Measurements from ENCODE around the gene SPATA13. TPM values are rescaled to one million over a fixed set of nuclear protein-coding genes. Genes with fewer than 3 reads are reported as not detected.

The SPATA13 gene
- total and polyA plus RNA-seq, 11 donors = 5.4 to 20.1 (median 8.6) TPM

DNA sequence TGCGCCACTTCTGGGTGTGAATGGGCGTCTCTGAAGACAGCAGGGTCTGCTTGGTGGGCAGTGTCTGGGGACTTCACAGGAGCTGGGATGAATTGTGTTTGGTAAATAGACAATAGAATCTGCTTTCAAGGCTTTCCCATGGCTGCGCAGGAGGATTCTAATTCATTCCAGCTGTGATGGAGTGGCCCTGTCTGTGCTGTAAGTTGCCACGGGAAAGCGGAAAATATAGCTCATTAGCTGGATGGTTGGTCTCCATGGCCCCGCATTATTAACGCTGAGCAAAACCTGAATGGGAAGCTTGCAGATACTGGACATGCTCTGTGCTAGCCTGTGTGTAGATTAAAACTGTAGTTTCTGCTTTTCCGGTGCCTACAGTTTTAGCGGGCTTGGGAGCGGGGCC, 133.2 kb downstream of the SPATA13 start:
- DNase-seq (no peak), ATAC-seq (no peak)
- Histone ChIP-seq H3K27ac (no peak overlapping the region), H3K9me3 (no peaks in the 10 kb centered on the region), H3K4me3 (no peak overlapping the region), H3K27me3 (no peaks in the 10 kb centered on the region), H3K4me1 (no peaks in the 10 kb centered on the region), H3K36me3 (peaks cover 0 to 98% (median 96%) of the 10 kb centered on the region in 9 donors)
- whole genome bisulfite sequencing, 4 donors = 90 to 97% (median 95%) methylated on average over 10 of the region's 10 CpGs
- TF ChIP-seq POLR2A (IDR thresholded peaks at IDR 0.05) = no peak
- TF ChIP-seq, protein P1, sequence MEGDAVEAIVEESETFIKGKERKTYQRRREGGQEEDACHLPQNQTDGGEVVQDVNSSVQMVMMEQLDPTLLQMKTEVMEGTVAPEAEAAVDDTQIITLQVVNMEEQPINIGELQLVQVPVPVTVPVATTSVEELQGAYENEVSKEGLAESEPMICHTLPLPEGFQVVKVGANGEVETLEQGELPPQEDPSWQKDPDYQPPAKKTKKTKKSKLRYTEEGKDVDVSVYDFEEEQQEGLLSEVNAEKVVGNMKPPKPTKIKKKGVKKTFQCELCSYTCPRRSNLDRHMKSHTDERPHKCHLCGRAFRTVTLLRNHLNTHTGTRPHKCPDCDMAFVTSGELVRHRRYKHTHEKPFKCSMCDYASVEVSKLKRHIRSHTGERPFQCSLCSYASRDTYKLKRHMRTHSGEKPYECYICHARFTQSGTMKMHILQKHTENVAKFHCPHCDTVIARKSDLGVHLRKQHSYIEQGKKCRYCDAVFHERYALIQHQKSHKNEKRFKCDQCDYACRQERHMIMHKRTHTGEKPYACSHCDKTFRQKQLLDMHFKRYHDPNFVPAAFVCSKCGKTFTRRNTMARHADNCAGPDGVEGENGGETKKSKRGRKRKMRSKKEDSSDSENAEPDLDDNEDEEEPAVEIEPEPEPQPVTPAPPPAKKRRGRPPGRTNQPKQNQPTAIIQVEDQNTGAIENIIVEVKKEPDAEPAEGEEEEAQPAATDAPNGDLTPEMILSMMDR (IDR thresholded peaks at IDR 0.05) = no peak
- intact Hi-C loops (cut with DNase I) = no loop called here

DNA sequence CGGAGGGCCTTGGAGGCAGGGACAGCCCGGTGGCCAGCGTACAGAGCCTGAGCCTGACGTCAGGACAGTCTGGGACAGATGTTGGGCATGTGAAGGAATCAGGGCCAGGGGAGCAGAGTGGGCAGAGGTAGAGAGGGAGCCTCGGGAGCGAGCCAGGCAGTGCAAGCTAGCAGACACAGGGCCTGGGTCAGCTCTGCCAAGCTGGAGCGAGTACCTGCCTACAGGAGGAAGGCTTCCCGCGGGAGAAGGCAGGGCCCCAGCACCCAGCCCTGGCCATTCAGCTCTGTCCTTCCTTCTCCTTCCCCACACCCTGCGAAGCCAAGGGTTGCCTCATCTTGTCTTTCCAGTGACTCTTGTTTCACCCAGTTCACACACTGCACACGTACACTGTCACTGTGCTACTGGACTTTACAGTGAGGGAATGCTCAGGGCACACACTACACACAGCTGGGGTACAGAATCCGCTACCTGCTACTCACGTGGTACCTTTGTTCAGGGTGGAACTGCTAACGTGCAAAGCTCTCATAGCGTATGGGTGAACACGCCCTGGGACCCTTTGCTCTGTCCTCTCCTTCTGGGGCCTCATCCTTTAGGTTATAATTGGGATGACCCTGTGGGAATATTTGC, 139.1 kb downstream of the SPATA13 start:
- Histone ChIP-seq H3K36me3 (peaks cover 0 to 99% (median 88%) of the 10 kb centered on the region in 9 donors), H3K27ac (no peak overlapping the region)
- 96 to 98% (median 97%) methylated on average over 16 of the region's 16 CpGs for WGBS, 4 donors

DNA sequence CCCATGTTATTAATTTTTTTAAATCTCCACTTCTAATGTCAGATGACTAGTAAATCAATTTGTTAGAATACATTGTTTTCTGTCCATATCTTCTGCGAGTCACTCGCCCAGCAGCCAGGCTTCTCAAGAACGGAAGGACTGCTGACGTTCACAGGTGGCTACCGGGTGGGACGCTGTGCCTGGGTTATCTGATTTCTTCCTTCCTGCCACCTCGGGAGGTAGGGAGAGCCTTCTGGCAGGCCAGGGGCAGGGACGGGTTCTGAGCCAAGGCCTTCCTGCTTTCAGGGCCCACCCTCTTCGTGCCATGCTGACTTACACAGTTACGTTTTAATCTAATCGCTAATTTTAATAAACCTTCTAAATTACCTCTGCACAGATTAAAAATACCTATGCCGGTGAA, 140.9 kb downstream of the SPATA13 start:
- peak in 1 of 4 donors; percentile 56 for ATAC-seq
- no peaks in the 10 kb centered on the region for H3K27me3 ChIP-seq
- intact Hi-C loops (cut with DNase I) = no loop called here
- DNase-seq = no peak
- H3K4me3 ChIP-seq = no peak overlapping the region
- peaks cover 0 to 39% (median 8%) of the 10 kb centered on the region in 12 donors for H3K4me1 ChIP-seq
- H3K36me3 ChIP-seq = peaks cover 0 to 95% (median 70%) of the 10 kb centered on the region in 9 donors
- WGBS, 4 donors = 62 to 74% (median 70%) methylated on average over 12 of the region's 12 CpGs
- peak overlapping the region in 1 of 12 donors; percentile 13 for H3K27ac ChIP-seq
- no peak for TF ChIP-seq POLR2A (IDR thresholded peaks at IDR 0.05)
- TF ChIP-seq, protein P1 (IDR thresholded peaks at IDR 0.05) = no peak
- no peaks in the 10 kb centered on the region for H3K9me3 ChIP-seq

More for the DNA sequence above, 139.1 kb downstream of the SPATA13 start:
- ATAC-seq (peak in 1 of 4 donors; percentile 20), DNase-seq (no peak)
- intact Hi-C loops (cut with DNase I) = no loop called here
- peaks cover 0 to 24% (median 8%) of the 10 kb centered on the region in 12 donors for H3K4me1 ChIP-seq
- TF ChIP-seq POLR2A (IDR thresholded peaks at IDR 0.05) = no peak
- TF ChIP-seq, protein P1 (IDR thresholded peaks at IDR 0.05) = no peak
- no peaks in the 10 kb centered on the region for H3K9me3 ChIP-seq
- no peak overlapping the region for H3K4me3 ChIP-seq
- H3K27me3 ChIP-seq = no peaks in the 10 kb centered on the region

DNA sequence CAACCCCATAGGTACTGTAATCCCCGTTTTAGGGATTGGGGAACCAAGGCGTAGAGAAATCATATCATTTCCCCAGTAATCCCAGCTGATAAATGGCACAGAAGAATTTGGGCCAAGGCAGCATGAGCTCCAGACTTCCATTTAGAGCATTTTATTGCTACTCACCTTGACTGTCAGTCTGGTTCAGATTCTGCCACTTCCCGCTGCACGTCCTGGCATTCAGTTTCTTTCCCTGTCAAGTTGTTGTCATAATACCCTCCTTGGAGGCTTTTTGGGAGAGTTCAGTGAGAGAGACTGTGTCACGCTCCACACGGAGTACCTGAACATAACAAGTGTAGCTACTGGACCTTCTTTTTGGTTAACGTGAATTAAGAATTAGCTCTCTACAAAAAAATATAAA, 141.4 kb downstream of the SPATA13 start:
- ATAC-seq (no peak), DNase-seq (no peak)
- Histone ChIP-seq H3K36me3 (peaks cover 0 to 90% (median 65%) of the 10 kb centered on the region in 9 donors), H3K9me3 (no peaks in the 10 kb centered on the region), H3K4me3 (no peak overlapping the region), H3K27me3 (no peaks in the 10 kb centered on the region), H3K4me1 (peaks cover 0 to 44% (median 10%) of the 10 kb centered on the region in 12 donors), H3K27ac (peak overlapping the region in 1 of 12 donors; percentile 13)
- no peak for TF ChIP-seq POLR2A (IDR thresholded peaks at IDR 0.05)
- TF ChIP-seq, protein P1 (IDR thresholded peaks at IDR 0.05) = no peak
- intact Hi-C loops (cut with DNase I) = no loop called here
- WGBS, 4 donors = 87 to 96% (median 90%) methylated on average over 7 of the region's 7 CpGs
